AG04450 (cell line): ENCODE measurements around the gene SMAD7. TPM values are rescaled to one million over a fixed set of nuclear protein-coding genes. Genes with fewer than 3 reads are reported as not detected.
A peak's percentile ranks its signal among the peaks of the same experiment; 100 is the strongest.

Experiments used
- CTCF ChIA-PET: fragments of 300-600, 350-600 bp; formaldehyde crosslinking; extraction: SDS; loops from one replicate; lab custom pipeline; 2022; ENCODE audit warnings: antibody characterized with exemption, inconsistent platforms; lab: Charles Lee
- POLR2A ChIA-PET: fragments of 350-600 bp; formaldehyde crosslinking; extraction: SDS; loops from one replicate; lab custom pipeline; 2021; ENCODE audit warnings: antibody characterized with exemption, inconsistent platforms; lab: Yijun Ruan, JAX
- DNase-seq: peaks from one replicate; pipeline ENCODE4 v3.0.0-alpha.2; 2011; ENCODE audit warnings: low read depth, low spot score
- H3K27ac ChIP-seq: one replicate; pipeline ENCODE4 v1.5.1; 2012; ENCODE audit warnings: low read depth, low read length, control low read depth
- H3K27me3 ChIP-seq: one replicate; pipeline ENCODE4 v1.6.0; 2012; ENCODE audit warnings: low read length; ENCODE audit not compliant: control insufficient read depth, insufficient read depth
- H3K4me3 ChIP-seq: 2 replicates; pipeline ENCODE4 v1.5.1; 2011; ENCODE audit warnings: mild to moderate bottlenecking, low read depth, low read length, control low read depth
- H3K9me3 ChIP-seq: 2 replicates; pipeline ENCODE4 v1.5.1; 2012; ENCODE audit warnings: low read length; ENCODE audit not compliant: control insufficient read depth, insufficient read depth
- CTCF ChIP-seq: IDR thresholded peaks from 2 replicates; pipeline ENCODE4 v1.5.1; 2011; ENCODE audit warnings: low read depth, low read length, control low read depth, inconsistent platforms
- polyA plus RNA-seq: library from polyadenylated mRNA; depleted of rRNA; stranded (reverse); fragments of >200 nt; gene quantifications from 2 replicates; pipeline ENCODE4 v1.2.3, GENCODE V29; 2011

SMAD7 gene
- polyA plus RNA-seq, 1 experiment, result 8.0 TPM

- Histone ChIP-seq H3K27me3 (no peaks in the 10 kb centered on the region), H3K4me3 (no peak overlapping the region), H3K9me3 (peaks cover 19% of the 10 kb centered on the region), H3K27ac (peak overlapping the region; percentile 39)
- no peak for DNase-seq
- ChIA-PET POLR2A (interaction anchor here (0.6 kb wide), 1 partner anchor 116 kb away, joined by 3 read pairs; no protein-coding TSS in a partner anchor), CTCF (no interaction called here)
- TF ChIP-seq CTCF, result no peak
Observed at GRCh38 chr18:48901145-48902022, 49.4 kb downstream of the SMAD7 start.

GRCh38 chr18:48900469-48900868 lies 50.3 kb downstream of the SMAD7 start:
- Histone ChIP-seq H3K27me3 (no peaks in the 10 kb centered on the region), H3K9me3 (peaks cover 16% of the 10 kb centered on the region), H3K27ac (no peak overlapping the region), H3K4me3 (no peak overlapping the region)
- no peak for DNase-seq
- no peak for TF ChIP-seq CTCF
- ChIA-PET POLR2A (interaction anchor here (0.6 kb wide), 2 partner anchors 27 to 117 kb away, joined by 3 read pairs; no protein-coding TSS in a partner anchor), CTCF (no interaction called here)

GRCh38 chr18:48899558-48900174 lies 51.1 kb downstream of the SMAD7 start:
- CTCF ChIA-PET, result no interaction called here
- DNase-seq, result no peak
- POLR2A ChIA-PET, result interaction anchor here (0.6 kb wide), 1 partner anchor 26 kb away, joined by 3 read pairs; no protein-coding TSS in a partner anchor
- no peak overlapping the region for H3K27ac ChIP-seq
- H3K9me3 ChIP-seq, result peaks cover 8% of the 10 kb centered on the region
- no peak overlapping the region for H3K4me3 ChIP-seq
- no peaks in the 10 kb centered on the region for H3K27me3 ChIP-seq
- no peak for TF ChIP-seq CTCF

- Histone ChIP-seq H3K27me3 (no peaks in the 10 kb centered on the region), H3K27ac (no peak overlapping the region), H3K9me3 (no peaks in the 10 kb centered on the region; the same call in 1 of the 2 replicates), H3K4me3 (no peak overlapping the region)
- POLR2A ChIA-PET, result no interaction called here
- no peak for DNase-seq
- TF ChIP-seq CTCF, result no peak
- CTCF ChIA-PET, result no interaction called here
Observed at GRCh38 chr18:48898521-48898920, 52.2 kb downstream of the SMAD7 start.

GRCh38 chr18:48897531-48897930 lies 53.2 kb downstream of the SMAD7 start:
- ChIA-PET POLR2A (no interaction called here), CTCF (interaction anchor here (0.6 kb wide), 1 partner anchor 261 kb away, joined by 5 read pairs; no protein-coding TSS in a partner anchor)
- no peak overlapping the region for H3K4me3 ChIP-seq
- no peaks in the 10 kb centered on the region for H3K27me3 ChIP-seq
- no peak overlapping the region for H3K27ac ChIP-seq
- DNase-seq, result no peak
- no peaks in the 10 kb centered on the region; the same call in 1 of the 2 replicates for H3K9me3 ChIP-seq
- TF ChIP-seq CTCF, result no peak
